RWPE1 (cell line): ENCODE measurements around the gene RANBP17.
"Not testable (repeated sequence)": the region's sequence is repeated elsewhere in the genome, so short reads cannot be mapped to it uniquely, and the experiment has no call there.

Source experiments
- CTCF ChIA-PET: fragments of 350-600 bp; sonication (Branson Sonifier 250); formaldehyde crosslinking; extraction: SDS; loops from one replicate; lab custom pipeline; 2021; lab: Yijun Ruan, JAX
- POLR2A ChIA-PET: fragments of 400-600 bp; formaldehyde crosslinking; extraction: SDS; loops from one replicate; lab custom pipeline; 2020; ENCODE audit warnings: antibody characterized with exemption; ENCODE audit not compliant: low non-redundant PET; lab: Yijun Ruan, JAX
- DNase-seq: peaks from one replicate; pipeline ENCODE4 v3.0.0; 2012; ENCODE audit warnings: low spot score
- H3K27ac ChIP-seq: fragments of 450-650 bp; 2 replicates; pipeline ENCODE4 v1.5.1; 2017
- CTCF ChIP-seq: fragments of 450-650 bp; conservative IDR thresholded peaks from 2 replicates; pipeline ENCODE4 v1.5.1; 2017; ENCODE audit warnings: low read depth, mild to moderate bottlenecking

Gene RANBP17

GRCh38 chr5:170941788-170942187 lies 80.0 kb downstream of the RANBP17 start:
- H3K27ac ChIP-seq = no peak overlapping the region
- ChIA-PET CTCF (interaction anchor here (0.7 kb wide), 1 partner anchor 16 kb away, joined by 4 read pairs; no protein-coding TSS in a partner anchor), POLR2A (no interaction called here)
- TF ChIP-seq CTCF = no peak
- DNase-seq = no peak

- POLR2A ChIA-PET = interaction anchor here (0.6 kb wide), 1 partner anchor 124 kb away, joined by 3 read pairs; no protein-coding TSS in a partner anchor
- TF ChIP-seq CTCF = no peak
- H3K27ac ChIP-seq = no peak overlapping the region
- CTCF ChIA-PET = interaction anchor here (0.6 to 0.9 kb wide), 3 partner anchors 52 to 204 kb away, joined by 3 to 4 read pairs (median 3); no protein-coding TSS in a partner anchor
- no peak for DNase-seq
These were observed 83.5 kb downstream of the RANBP17 start for GRCh38 chr5:170945275-170945674.

GRCh38 chr5:170960567-170960966 lies 98.7 kb downstream of the RANBP17 start:
- H3K27ac ChIP-seq = no peak overlapping the region
- CTCF ChIA-PET = no interaction called here
- POLR2A ChIA-PET = no interaction called here
- no peak for DNase-seq
- TF ChIP-seq CTCF = no peak

- DNase-seq = no peak
- H3K27ac ChIP-seq = no peak overlapping the region
- no peak for TF ChIP-seq CTCF
- CTCF ChIA-PET = no interaction called here
- POLR2A ChIA-PET = no interaction called here
These were observed 101.7 kb downstream of the RANBP17 start for GRCh38 chr5:170963521-170963920.

GRCh38 chr5:170974461-170974860 lies 112.6 kb downstream of the RANBP17 start:
- TF ChIP-seq CTCF = no peak
- ChIA-PET POLR2A (no interaction called here), CTCF (no interaction called here)
- H3K27ac ChIP-seq = no peak overlapping the region
- no peak for DNase-seq

GRCh38 chr5:170980261-170980660 lies 118.4 kb downstream of the RANBP17 start:
- POLR2A ChIA-PET, CTCF ChIA-PET, DNase-seq, H3K27ac ChIP-seq: not testable (repeated sequence)

- H3K27ac ChIP-seq = no peak overlapping the region
- DNase-seq = no peak
- CTCF ChIA-PET = interaction anchor here (2.2 kb wide), 1 partner anchor 356 kb away, joined by 8 read pairs; no protein-coding TSS in a partner anchor
- POLR2A ChIA-PET = no interaction called here
- TF ChIP-seq CTCF = no peak
These were observed 123.7 kb downstream of the RANBP17 start for GRCh38 chr5:170985486-170985885.
